HG03103 (cell line): ENCODE measurements around the gene CITED2.
"Not testable (repeated sequence)": the region's sequence is repeated elsewhere in the genome, so short reads cannot be mapped to it uniquely, and the experiment has no call there.

Source experiments
- ATAC-seq: cut with Tn5 transposase; IDR thresholded peaks from one replicate; pipeline ENCODE4 v1.9.1; 2021; ENCODE audit warnings: low read depth; ENCODE audit not compliant: unreplicated experiment

CITED2 gene, protein sequence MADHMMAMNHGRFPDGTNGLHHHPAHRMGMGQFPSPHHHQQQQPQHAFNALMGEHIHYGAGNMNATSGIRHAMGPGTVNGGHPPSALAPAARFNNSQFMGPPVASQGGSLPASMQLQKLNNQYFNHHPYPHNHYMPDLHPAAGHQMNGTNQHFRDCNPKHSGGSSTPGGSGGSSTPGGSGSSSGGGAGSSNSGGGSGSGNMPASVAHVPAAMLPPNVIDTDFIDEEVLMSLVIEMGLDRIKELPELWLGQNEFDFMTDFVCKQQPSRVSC

DNA sequence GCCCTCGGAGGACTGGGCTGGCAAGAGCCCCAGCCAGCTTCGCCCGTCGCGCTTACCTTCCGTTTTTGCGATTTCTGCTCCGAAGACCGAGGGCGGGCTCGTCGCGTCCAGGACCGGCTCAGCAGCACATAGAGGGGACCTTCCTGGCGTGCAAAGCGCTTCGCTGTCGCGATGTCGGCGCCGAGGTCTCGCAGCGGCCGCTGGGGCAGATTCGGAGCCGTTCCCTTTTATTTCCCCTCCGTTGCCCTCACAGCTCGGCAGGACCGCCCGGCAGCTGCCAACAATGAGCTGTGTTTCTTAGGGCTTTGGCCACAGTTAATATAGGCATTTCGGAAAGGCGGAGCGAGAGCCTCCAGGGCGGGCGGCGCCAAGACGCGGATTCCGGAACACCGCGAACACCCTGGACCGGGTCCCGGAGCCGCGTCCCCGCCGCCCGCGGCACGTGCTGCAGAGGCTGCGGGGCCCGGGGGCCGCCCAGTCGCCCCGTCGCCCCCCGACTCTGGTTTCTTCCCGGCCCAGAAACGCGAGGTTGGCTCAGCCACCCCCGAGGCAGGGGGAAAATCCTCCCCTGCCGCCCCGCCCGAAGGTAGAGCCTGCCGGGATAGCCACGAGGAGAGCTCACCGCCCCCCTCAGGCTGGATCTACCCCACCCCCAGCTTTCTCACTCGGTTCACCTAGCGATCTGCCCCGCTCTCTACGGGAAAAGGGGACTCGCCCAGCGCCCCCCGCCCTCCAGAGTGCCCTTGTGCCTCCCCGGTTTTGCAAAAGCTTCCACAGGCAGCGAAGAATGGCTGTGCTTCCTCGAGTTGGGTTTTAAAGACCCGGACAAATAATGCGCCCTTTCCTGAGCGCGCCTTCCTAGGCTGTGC, at the start of gene CITED2:
Gene CITED2, minus strand, starts transcription at position 292 of the 869 bp plus-strand sequence. CDS start 704 bp downstream, outside the sequence.
- peak; percentile 55 for ATAC-seq

- no peak for ATAC-seq
Observed at GRCh38 chr6:139423037-139423703, 48.7 kb upstream of the CITED2 start.

DNA sequence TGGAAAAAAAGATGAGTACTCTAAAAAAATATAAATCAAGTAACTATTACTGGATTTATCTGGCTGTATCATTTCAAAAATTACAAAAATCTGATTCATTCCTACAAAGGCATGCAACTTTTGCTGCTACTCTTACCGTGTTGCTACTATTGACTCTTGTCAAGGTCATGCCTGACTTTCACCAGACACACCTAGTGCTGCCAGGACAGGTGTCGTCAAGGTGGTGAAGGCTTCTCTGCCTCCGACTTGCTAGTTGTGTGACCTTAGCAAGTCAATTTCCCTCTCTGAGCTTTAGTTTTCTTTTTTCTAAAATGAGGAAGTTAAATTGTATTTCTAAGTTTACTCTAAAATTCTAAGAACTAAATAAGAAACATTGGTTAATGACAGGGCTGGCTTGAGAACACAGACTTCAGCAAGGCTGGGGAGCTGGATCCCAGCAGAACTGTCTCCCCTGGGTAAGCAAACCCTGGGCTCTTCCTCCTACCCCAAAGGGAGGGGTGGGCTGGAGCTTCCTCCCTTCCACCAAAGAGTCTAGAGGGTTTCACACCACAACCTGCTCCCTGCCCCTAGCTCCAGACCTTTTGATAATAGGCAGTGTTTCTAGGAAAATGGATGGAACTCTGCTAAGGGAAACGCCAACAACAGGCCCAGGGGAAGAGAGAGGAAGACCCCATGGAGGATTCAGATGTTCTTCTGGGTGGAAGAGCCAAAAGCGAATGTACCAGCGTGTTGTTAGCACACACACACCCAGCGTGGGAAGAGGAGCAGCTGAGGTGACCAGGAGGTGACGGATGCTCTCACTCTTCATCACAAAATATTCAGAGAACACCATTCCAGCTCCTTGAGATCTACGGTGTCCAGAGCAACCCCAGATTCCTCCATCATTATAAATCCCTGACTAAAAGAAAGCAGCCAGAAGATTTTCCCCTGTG, 47.9 kb upstream of the CITED2 start:
- no peak for ATAC-seq

DNA sequence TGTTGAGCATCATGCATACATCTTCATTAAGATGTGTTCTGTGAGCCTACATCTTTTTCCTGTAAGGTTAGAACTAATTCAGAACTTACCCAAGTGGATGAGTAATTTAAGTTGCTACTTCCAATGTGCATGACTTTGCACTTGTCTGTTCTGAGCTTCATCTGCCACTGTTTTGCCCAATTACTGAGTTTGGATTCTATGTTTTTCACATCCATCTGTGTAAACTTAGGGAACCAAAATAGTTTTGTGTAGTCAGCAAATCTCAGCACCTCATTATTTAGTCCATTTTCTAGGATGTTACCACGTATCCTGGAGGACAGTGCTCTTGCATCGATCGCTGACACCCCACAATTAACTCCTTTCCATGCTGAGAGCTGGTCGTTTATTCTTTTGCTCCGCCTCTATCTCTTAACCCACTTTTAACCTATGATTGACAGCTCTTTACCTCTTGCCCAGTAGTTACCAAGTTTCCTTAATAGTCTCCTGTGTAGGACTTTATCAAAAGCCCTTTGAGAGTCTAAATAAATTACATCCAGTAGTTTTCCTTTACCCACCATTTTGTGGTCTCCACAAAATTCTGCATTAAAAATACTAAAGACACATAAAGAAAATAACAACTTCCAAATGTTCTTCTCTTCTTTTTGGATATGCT, 44.2 kb upstream of the CITED2 start:
- ATAC-seq: no peak

GRCh38 chr6:139416146-139416545, 41.7 kb upstream of the CITED2 start:
- no peak for ATAC-seq

- no peak for ATAC-seq
Observed at GRCh38 chr6:139415365-139415764, 40.9 kb upstream of the CITED2 start.

DNA sequence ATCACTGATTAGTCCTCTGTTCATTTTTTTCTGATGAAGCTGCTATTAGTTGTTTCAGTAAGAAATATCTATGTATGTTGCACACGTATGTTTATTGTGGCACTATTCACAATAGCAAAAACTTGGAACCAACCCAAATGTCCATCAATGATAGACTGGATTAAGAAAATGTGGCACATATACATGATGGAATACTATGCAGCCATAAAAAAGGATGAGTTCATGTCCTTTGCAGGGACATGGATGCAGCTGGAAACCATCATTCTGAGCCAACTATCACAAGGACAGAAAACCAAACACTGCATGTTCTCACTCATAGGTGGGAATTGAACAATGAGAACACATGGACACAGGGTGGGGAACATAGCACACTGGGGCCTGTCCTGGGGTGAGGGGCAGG, 37.7 kb upstream of the CITED2 start:
- ATAC-seq: not testable (repeated sequence)

GRCh38 chr6:139409026-139409425, 34.6 kb upstream of the CITED2 start:
- no peak for ATAC-seq

DNA sequence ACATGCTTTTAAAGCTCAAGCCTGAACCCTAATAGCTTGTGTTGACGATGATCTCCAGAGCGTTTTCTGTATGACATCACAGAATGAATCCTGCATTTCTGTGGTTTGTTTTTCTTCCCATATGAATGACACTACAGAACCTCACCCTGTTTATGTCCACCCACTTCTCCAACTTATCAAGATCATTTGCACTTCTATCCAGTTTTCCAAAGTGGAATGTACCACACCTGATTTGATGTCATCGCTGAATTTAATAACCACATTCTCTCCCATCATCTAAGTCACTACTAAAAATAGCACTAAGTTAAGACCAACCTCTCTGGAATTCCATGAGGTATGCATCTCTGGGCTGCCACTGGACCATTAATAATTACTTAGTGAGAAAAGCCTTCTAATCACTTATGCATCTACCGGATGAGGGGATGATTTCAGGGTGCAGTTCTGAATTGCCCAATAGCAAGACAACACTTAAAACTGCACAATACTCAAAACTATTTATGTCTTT, 33.3 kb upstream of the CITED2 start:
- no peak for ATAC-seq

- no peak for ATAC-seq
Observed at GRCh38 chr6:139406577-139407343, 32.3 kb upstream of the CITED2 start.

GRCh38 chr6:139402876-139403386, 28.5 kb upstream of the CITED2 start:
- ATAC-seq: no peak

DNA sequence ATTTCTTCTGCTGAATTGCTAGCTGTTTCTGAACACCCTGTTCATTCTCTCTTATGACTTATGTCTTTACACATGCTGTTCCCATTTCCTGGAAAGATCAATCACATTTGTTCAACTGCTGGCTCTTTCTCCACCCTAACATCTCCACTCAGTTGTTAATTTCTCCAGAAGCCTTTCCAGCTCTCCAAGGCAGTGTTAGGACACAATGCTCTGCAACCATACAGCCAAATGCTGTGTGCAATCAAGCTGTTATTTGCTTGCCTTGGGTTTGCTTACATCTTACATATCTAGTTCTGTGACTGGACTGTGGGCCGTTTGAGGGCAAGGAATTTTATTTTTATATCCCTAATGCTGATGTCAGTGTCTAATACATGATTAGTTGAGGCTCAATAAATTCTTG, 24.2 kb upstream of the CITED2 start:
- ATAC-seq: no peak

DNA sequence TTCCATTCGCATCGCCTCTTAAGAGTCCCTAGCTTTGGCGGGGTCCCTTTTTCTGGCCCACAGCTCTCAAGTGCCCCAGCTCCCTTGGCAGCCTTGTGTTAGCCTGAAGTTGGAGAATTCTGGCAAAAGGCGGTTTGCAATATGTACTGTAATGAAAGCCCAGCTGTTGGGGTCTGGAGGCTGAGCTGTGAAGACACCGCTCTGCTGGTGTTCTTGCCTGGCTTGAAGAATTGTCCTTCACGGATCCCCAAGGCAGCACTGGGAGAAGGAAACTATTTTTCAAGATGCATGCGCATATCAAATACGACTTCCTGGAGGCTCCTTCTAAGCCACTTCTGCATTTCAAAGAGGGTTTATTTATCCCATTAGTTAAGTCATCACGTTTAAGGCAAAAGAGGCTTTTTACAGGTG, 21.4 kb upstream of the CITED2 start:
- ATAC-seq: no peak

GRCh38 chr6:139395371-139395770, 20.9 kb upstream of the CITED2 start:
- no peak for ATAC-seq

DNA sequence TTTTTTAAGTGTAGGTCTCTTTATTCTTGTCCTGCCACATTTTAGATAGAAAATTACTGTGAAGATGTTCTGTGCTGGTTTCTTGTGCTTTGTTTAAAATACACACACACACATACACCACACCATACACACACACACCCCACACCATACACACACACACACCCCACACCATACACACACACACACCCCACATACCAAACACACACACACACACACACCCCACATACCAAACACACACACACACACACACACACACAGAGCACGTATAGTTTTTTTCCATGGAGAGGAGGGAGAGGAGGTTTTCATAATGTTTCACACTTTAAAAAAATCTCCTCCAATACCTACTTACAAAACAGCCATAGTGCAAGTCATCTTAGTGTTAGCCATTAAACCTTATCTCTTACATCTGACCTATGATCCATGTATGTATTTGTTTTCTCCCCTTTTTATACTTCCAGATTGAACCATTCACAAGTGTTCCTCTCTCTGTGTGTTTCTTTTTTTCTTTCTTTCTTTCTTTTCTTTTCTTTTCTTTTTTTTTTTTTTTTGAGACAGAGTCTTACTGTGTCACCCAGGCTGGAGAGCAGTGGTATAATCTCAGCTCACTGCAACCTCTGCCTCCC, 19.7 kb upstream of the CITED2 start:
- ATAC-seq: no peak

DNA sequence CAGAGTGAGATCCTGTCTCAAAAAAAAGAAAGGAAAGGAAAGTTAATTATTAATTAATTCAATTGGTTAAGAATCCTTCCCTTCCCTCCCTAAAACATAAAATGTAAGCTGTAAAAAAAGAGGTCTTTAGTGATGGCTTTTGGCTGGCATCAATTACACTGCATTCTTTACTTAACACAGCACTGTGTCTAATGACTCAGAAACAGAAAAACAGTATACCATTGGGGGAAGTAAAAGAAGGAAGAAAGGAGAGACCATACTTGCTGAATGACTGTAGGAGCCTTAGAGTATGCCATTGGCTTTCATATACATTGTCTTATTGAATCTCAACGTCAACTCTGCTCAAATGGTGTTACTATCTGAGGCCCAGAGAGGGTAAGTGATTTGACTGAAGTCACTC, 18.3 kb upstream of the CITED2 start:
- peak; percentile 99 for ATAC-seq

DNA sequence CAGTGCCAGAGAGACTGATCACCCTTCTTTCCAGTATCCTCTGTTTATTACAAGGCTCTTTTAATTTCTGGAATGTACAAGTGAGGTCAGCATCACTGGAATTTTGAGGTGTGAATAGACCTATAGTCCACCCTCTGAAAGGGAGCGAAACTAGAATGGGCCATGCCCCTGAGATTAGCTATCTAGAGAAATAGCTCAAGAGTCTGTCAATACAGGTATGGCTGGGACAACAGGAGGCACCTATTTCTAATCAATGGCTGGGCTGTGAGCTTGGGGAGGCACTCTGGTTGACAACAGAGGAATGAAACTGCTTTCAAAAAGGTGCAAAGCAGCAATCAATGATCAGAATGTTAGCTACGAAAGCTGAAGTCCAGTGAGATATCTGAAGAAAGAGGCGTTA, 17.3 kb upstream of the CITED2 start:
- no peak for ATAC-seq

GRCh38 chr6:139390447-139390846, 16.0 kb upstream of the CITED2 start:
- ATAC-seq: no peak
